EL (cell line): ENCODE data around the gene ZC3H12C.
A peak's percentile ranks its signal among the peaks of the same experiment; 100 is the strongest.

Experiments used
- DNase-seq: peaks from one replicate; pipeline ENCODE4 v3.0.0-alpha.2; 2016

Gene ZC3H12C

GRCh38 chr11:110077831-110078325, 15.3 kb upstream of the ZC3H12C start:
- peak; percentile 74 for DNase-seq

DNA sequence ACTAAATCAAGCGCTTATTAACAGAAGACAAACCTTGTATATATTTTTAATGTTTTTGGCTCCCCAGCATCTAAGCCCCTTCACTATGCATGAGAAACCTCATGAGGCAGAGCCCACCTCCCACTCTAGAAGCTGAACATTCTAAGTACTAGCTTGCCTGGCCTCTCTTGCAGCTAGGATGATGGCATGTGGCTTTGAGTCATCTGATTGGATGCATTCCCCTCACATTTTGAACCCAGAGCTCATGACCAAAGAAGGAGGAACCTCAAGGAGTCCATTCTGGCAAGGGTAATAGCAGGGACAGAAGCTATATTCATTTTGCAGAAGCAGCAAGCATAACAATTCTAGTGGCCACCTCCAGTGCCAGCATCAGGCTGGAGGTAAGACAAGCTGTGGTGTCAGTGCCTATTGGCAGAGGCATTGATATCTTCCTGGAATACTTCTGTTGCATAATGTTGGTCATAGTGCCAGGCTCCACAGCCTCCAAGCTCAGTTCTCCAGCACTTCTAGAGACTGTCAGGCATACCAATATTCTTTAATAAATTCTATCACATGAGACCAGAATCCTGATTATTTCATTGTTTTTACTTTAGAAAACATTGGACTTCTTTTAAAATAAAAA, 14.2 kb upstream of the ZC3H12C start:
- no peak for DNase-seq

- DNase-seq: no peak
Measured at GRCh38 chr11:110079726-110080125, 13.5 kb upstream of the ZC3H12C start.

DNA sequence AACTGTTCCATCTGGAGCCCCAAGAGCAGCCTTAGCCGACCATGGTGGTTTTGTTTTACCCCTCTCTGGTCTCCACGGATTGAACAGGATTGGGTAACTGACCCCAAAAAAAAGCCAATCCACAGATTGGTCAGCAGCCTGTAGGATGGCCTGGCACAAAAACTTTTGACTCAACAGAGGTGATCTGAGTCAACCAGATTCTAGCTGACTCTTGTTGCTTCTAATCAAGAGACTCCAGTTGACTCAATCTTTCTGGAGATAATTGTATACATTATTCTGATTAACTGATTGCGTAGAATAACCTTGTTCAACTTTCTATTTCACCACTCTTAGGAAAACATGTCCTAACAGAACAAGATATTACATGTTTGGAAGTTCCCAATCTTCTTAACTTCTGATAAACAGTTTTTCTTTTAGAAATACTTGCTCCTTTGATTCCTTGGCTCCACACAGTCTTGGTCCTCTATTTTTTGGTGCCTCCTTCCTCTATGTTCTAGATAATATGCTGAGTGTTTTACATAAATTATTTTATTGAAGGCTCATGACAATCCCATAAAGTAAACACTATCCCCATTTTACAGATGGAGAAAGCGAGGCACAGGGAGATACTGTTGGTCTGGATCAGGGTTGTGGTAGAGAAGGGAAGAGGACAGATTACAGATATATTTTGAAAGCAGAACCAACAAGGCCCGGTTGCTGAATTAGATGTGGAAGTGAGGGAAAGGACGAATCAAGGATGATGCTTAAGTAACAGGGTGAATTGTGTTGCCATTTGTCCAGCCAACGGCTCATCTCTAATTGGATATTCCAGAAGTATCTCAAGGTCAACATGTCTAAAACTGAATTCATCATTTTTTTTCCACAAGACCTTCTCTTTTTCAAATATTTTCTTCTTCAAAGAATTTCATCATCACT, 11.5 kb upstream of the ZC3H12C start:
- no peak for DNase-seq

- no peak for DNase-seq
Measured at GRCh38 chr11:110082899-110083298, 10.3 kb upstream of the ZC3H12C start.

DNA sequence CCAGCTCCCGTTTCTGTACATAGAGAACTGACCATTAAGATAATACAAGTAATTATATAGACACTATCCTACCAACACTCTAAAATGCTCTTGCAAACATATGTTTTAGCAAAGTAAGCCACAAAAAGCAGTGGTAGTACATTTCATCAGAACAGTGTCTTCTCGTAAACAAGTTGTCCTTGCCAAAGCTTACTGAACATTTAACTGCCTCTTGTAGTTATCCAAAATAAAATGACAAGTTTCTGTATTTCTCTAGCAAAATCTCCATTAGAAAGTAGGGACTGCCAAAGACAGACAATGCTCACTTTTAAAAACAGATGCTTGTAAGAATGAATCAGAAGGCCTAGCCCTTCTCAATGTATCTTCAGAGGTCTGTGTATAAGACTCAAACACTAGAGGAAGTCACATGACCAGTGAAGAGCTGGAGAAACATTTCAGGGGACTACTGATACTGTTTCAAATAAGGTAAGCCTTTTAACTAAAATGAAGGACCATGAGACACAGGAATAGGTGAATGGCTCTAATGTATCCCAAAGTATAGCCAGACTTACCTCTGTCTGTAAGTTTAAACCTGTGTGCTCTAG, 7.8 kb upstream of the ZC3H12C start:
- no peak for DNase-seq

DNA sequence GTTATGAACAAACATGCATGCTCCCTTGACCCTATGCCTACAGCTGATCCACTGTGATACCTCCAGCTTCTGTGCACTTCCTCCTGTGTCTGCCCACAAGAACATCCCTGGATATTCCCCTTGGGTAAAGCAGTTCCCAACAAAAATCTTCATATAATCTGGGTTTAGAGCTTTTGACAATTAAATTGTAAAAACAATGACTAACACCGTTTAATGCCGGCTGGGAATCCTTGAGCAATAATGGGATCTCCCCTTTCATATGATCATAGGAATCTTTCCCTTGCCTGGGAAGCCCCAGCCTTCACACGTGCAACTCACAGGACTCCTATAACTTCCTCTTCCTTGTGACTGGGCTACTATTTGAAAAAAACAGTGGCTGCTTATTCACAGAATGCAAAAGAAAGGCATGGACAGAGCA, 6.3 kb upstream of the ZC3H12C start:
- peak; percentile 88 for DNase-seq

DNA sequence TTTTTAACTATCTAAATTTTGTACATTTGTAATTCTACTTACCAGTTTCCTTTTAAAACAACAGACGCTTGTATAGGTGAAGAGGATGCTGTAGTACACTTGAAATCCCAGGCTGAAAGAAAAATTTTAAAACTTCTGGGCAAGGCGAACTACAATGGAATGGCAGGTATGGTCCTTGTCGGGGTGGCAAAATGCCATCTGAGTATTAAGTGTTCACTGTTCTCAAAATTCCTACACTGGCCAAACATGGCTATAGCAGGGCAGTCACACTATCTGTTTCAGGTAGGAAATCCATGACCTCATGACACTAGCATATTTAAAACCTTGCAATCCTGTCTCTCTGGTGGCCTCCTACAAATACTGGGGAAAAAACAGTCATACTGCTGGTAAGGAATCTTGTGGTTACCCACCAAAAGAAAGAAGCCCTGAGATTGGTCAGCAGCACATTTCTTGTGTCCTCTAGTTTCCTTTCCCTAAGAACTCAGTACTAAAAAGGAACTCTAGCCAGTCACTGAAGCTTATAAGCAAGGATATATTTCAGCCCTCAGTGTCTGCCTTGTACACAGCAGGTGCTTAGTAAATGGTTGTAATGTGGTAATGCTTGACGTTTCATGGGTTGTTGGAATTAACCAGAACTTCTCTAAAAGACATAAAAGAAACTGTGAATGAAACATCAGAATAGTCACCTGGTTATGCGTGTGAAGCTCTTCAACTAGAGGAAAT, 5.2 kb upstream of the ZC3H12C start:
- peak; percentile 74 for DNase-seq

- no peak for DNase-seq
Measured at GRCh38 chr11:110088535-110089344, 4.5 kb upstream of the ZC3H12C start.

DNA sequence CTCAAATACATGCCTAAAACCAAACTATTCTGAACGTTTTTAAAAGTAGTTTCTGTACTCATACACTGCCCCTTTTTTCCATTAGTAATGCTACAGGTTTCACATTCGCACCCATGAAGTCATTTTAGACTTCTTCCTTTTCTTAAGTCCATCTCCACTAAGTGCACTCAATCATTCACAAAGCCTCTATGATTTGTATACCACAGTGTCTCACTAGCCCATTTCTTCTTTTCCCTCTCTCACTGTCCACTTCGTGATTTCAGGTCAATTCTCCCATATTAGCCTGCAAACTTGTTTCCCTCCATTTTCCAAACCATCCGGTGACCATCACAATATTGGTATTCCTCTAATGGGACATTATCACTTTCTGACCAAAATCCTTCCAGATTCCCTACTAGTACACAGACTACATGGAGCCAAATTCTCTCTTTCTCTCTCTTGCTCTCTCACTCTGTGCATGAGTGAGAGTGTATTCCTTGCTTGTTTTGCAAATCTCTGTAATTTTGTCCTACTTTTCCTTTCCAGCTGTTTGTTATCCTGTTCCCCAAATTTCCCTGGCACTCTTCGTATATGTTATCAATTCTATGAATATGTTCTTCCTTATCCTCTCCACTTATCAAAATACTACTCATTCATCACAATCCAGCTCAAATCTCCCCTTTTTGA, 3.4 kb upstream of the ZC3H12C start:
- DNase-seq: no peak

GRCh38 chr11:110090466-110091026, 2.6 kb upstream of the ZC3H12C start:
- no peak for DNase-seq

DNA sequence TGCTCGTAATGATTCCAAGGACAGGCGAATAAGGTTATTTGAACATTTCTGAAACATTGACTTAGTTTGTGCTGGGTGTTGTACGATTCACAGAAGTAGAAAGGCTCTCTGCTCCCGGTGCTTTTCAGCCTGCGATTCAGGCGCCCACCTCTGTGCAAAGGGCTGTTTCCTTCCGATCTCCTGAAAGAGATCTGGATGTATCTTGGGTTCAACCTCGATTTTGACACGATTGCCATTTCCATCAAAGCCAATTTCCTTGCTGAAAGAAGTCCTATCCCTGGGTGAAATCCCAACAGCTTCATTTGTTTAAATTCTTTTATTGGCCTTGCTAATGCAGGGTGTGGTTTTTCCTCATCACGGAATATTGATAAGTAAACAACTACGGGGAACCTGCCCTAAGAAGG, 1.1 kb upstream of the ZC3H12C start:
- DNase-seq: no peak

- peak; percentile 68 for DNase-seq
Measured at GRCh38 chr11:110093407-110094297, 460 bp downstream of the ZC3H12C start.

DNA sequence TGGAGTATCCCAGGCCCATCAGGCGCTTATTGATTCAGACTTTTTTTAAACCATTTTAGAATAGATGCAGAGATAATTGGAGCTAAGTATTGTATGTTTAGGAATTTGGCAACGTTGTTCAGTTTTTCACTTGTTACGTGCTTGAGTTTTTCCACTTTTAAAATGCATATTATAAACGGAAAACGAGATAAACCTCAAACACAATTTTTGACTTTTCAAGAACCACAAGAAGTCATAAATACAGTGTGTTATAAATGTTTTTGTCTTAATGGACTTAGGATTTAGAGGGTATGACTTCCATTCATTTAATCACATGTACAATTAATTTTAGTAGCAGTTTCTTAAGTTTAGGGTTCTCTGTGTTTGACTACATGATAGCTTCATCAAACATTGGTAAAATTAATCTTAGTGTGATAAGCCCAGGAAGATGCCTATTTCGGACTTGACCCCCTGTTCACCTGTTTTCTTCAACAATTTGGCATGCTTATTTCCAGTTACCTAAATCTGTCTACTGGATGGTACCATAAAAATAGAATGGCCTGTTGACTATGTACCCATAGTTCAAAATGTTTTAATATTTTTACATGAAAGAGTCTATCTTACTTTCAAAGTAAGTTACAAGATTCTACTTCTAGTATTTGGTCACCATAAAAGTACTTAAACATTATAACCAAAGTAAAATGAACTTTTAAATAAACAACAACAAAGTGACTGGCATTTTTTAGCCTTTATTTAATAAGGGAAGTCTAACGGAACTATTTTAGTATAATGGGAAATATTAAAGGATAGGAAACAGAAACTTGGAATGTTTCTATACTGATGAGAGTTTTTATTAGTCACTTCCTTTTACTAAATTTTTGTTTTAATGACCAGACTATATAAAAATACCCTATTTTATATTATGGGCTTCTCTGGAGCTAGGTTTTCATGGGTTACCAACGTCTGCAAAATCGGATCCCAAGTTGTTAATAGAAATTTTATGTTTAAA, 1.4 kb downstream of the ZC3H12C start:
- DNase-seq: no peak

DNA sequence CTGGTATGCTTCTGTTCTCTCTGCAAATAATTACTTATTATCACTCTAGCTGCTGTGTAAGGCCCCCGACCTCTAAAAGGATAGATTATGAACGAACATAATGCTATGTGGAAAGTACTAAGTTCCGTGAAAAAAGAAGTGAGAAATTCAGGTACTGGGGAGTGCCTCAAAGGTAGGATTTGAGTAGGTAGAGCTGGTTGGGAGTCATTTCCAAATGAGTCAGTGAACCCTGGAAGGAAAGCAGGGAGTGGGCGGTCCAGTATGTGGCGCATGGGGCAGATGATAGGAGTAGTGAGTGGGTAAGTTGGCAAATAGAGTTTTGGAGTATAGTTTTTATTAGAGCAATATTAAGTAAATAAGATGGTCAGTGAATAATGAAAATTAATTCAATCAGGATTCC, 2.4 kb downstream of the ZC3H12C start:
- DNase-seq: no peak

GRCh38 chr11:110096496-110096895, 3.3 kb downstream of the ZC3H12C start:
- DNase-seq: no peak

GRCh38 chr11:110097459-110098012, 4.3 kb downstream of the ZC3H12C start:
- DNase-seq: peak; percentile 22

- no peak for DNase-seq
Measured at GRCh38 chr11:110098645-110099044, 5.5 kb downstream of the ZC3H12C start.
